ENCODE data around the gene AVPR1B. TPM values are rescaled to one million over a fixed set of nuclear protein-coding genes. Genes with fewer than 3 reads are reported as not detected.
A peak's percentile ranks its signal among the peaks of the same experiment; 100 is the strongest.

The AVPR1B gene, protein sequence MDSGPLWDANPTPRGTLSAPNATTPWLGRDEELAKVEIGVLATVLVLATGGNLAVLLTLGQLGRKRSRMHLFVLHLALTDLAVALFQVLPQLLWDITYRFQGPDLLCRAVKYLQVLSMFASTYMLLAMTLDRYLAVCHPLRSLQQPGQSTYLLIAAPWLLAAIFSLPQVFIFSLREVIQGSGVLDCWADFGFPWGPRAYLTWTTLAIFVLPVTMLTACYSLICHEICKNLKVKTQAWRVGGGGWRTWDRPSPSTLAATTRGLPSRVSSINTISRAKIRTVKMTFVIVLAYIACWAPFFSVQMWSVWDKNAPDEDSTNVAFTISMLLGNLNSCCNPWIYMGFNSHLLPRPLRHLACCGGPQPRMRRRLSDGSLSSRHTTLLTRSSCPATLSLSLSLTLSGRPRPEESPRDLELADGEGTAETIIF
- polyA plus RNA-seq (not detected in 3 replicates), polyA minus RNA-seq (not detected in 3 replicates)
- polyA plus RNA-seq (2011; ENCODE audit: low read depth): not detected
- not detected in 2 replicates for polyA plus RNA-seq (2011; cell fraction: cytosol; rRNA removed)
- polyA plus RNA-seq (2011; cell fraction: nucleus; rRNA removed): not detected in 2 replicates
- not detected in 2 replicates for polyA plus RNA-seq (2012; ENCODE audit: low replicate concordance)
- polyA minus RNA-seq (2011; cell fraction: cytosol; rRNA and poly(A)+ RNA removed): not detected
- not detected in 2 replicates for polyA minus RNA-seq (2011; cell fraction: nucleus; rRNA and poly(A)+ RNA removed)

DNA sequence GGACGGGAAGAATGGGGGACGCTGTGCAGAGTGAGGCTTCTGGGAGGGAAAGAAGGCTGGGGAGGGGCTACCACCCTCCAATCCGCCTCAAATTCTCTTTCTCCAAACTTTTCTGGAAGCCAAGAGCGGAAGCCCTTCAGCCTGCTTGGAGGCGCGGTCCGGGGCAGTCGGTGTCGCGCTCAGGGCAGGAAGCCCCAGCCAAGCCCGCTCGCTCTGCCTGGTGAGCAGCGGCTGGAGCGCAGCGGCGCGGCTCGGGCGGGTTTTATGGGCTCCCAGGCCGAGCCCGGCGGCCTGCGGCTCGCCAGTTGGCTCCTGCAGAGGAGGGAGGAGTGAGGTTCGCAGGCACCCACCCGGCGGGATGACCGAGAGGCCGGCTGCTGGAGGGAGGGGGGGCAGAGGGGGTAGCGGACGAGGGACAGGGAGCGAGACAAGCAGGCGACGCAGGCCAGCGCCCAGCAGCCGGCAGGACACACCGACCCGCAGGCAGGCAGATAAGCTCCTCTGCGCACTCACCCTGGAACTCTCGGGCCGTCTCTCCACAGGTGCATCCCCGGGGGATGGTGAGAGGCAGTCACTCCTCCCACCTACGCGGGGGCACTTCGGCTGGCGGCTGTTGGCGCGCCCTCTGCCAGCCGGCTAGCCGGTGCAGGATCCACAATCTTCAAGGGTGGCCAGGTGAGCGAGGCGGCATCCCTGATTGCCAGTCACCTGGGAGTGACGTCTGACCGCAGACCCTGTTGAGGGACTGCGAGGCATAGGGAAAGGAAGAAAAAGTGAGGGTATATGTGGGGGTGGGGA, at the start of gene AVPR1B:
AVPR1B (minus strand) TSS at position 238 of the 798 bp plus-strand sequence. CDS start 498 bp downstream, outside the sequence.
- FAIRE-seq: no peak
- TF ChIP-seq, protein P1, sequence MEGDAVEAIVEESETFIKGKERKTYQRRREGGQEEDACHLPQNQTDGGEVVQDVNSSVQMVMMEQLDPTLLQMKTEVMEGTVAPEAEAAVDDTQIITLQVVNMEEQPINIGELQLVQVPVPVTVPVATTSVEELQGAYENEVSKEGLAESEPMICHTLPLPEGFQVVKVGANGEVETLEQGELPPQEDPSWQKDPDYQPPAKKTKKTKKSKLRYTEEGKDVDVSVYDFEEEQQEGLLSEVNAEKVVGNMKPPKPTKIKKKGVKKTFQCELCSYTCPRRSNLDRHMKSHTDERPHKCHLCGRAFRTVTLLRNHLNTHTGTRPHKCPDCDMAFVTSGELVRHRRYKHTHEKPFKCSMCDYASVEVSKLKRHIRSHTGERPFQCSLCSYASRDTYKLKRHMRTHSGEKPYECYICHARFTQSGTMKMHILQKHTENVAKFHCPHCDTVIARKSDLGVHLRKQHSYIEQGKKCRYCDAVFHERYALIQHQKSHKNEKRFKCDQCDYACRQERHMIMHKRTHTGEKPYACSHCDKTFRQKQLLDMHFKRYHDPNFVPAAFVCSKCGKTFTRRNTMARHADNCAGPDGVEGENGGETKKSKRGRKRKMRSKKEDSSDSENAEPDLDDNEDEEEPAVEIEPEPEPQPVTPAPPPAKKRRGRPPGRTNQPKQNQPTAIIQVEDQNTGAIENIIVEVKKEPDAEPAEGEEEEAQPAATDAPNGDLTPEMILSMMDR (optimal IDR thresholded peaks at IDR 0.05 in 1 of 3, IDR thresholded peaks at IDR 0.05 in 1 of 3, conservative IDR thresholded peaks at IDR 0.05 in 1 of 3; ENCODE audit: extremely low read depth in 1 of 3, insufficient read depth in 2 of 3, low read length in 3 of 3): peak in 1 of 3 experiments; percentile 43
- TF ChIP-seq EZH2 (IDR thresholded peaks at IDR 0.05; ENCODE audit: low read length): peak; percentile 48

DNA sequence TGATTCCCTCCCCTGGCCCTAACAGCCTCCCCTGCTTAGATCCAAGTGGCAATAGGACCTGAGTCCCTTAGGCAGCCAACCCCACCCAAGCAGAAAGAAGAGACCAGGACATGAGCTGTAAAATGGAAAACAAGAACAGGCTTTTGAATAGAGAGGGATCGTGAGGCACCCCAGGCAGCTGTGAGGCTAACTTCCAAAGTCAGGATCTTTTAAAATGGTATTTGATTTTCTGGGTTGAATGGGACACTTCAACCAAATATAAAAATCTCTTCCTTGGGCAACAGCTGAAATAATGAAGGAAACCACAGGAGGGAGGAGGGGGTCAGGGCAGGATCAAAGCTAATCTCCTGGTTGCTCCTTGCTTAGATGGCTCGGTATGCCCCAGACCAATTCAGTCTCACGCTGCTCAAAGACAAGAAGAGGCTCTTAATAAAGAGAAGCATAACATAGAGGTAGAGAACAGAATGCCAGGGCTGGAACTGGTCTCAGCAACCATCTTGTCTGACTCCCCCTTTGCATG, 28.6 kb upstream of the AVPR1B start:
- no peak overlapping the region for H3K4me3 ChIP-seq (ENCODE audit: control insufficient read depth in 2 of 3, extremely low read depth in 1 of 3, insufficient read depth in 2 of 3, low read depth in 1 of 3, low read length in 3 of 3)
- no peaks in the 10 kb centered on the region for H4K20me1 ChIP-seq (ENCODE audit: control insufficient read depth, extremely low read depth, insufficient read depth, low read length)
- H3K36me3 ChIP-seq (ENCODE audit: control insufficient read depth in 2 of 2, extremely low read depth in 1 of 2, insufficient read depth in 2 of 2, low read length in 2 of 2): no peaks in the 10 kb centered on the region
- H3K4me1 ChIP-seq (ENCODE audit: control insufficient read depth, extremely low read depth, insufficient read depth, low read length): no peaks in the 10 kb centered on the region
- no peaks in the 10 kb centered on the region for H3K9me3 ChIP-seq (ENCODE audit: control insufficient read depth, low read depth, low read length)
- H2AFZ ChIP-seq (ENCODE audit: control insufficient read depth, low read length): no peak overlapping the region
- H3K79me2 ChIP-seq (ENCODE audit: control insufficient read depth, insufficient read depth, low read length): no peaks in the 10 kb centered on the region
- dilution Hi-C loops (cut with MboI; ENCODE audit: extremely low pct_ligation_motif_present, low sequenced_read_pairs): no loop called here
- no peaks in the 10 kb centered on the region for H3K9me1 ChIP-seq (ENCODE audit: control insufficient read depth, extremely low read depth, insufficient read depth, low read length)
- H3K27ac ChIP-seq (ENCODE audit: control insufficient read depth, insufficient read depth, low read length): no peak overlapping the region
- FAIRE-seq (no peak), DNase-seq (ENCODE audit: low read depth, low spot score) (no peak)
- TF ChIP-seq, protein P1 (optimal IDR thresholded peaks at IDR 0.05 in 1 of 3, IDR thresholded peaks at IDR 0.05 in 1 of 3, conservative IDR thresholded peaks at IDR 0.05 in 1 of 3; ENCODE audit: extremely low read depth in 1 of 3, insufficient read depth in 2 of 3, low read length in 3 of 3): no peak
- no peak for TF ChIP-seq EZH2 (IDR thresholded peaks at IDR 0.05; ENCODE audit: low read length)
- H3K4me2 ChIP-seq (ENCODE audit: control insufficient read depth, extremely low read depth, insufficient read depth, low read depth, low read length): no peak overlapping the region
- H3K9ac ChIP-seq (ENCODE audit: control insufficient read depth, extremely low read depth, insufficient read depth, low read length): no peak overlapping the region
- peaks cover 12% of the 10 kb centered on the region for H3K27me3 ChIP-seq (ENCODE audit: control insufficient read depth, extremely low read depth, insufficient read depth, low read length)

More for the DNA sequence above, at the start of gene AVPR1B:
- Histone ChIP-seq H4K20me1 (ENCODE audit: control insufficient read depth, extremely low read depth, insufficient read depth, low read length) (no peaks in the 10 kb centered on the region), H3K79me2 (ENCODE audit: control insufficient read depth, insufficient read depth, low read length) (no peaks in the 10 kb centered on the region), H3K9me1 (ENCODE audit: control insufficient read depth, extremely low read depth, insufficient read depth, low read length) (no peaks in the 10 kb centered on the region), H3K27ac (ENCODE audit: control insufficient read depth, insufficient read depth, low read length) (no peak within 1 kb of the TSS), H3K27me3 (ENCODE audit: control insufficient read depth, extremely low read depth, insufficient read depth, low read length) (peaks cover 31% of the 10 kb centered on the region), H3K9me3 (ENCODE audit: control insufficient read depth, low read depth, low read length) (no peaks in the 10 kb centered on the region), H3K4me3 (ENCODE audit: control insufficient read depth in 2 of 3, extremely low read depth in 1 of 3, insufficient read depth in 2 of 3, low read depth in 1 of 3, low read length in 3 of 3) (peak within 1 kb of the TSS; percentile 14 to 54 (median 44)), H3K4me2 (ENCODE audit: control insufficient read depth, extremely low read depth, insufficient read depth, low read depth, low read length) (peak within 1 kb of the TSS; percentile 79), H3K4me1 (ENCODE audit: control insufficient read depth, extremely low read depth, insufficient read depth, low read length) (peaks cover 9% of the 10 kb centered on the region), H2AFZ (ENCODE audit: control insufficient read depth, low read length) (peak within 1 kb of the TSS; percentile 12), H3K36me3 (ENCODE audit: control insufficient read depth in 2 of 2, extremely low read depth in 1 of 2, insufficient read depth in 2 of 2, low read length in 2 of 2) (no peaks in the 10 kb centered on the region), H3K9ac (ENCODE audit: control insufficient read depth, extremely low read depth, insufficient read depth, low read length) (no peak within 1 kb of the TSS)
- no peak for DNase-seq (ENCODE audit: low read depth, low spot score)
- dilution Hi-C loops (cut with MboI; ENCODE audit: extremely low pct_ligation_motif_present, low sequenced_read_pairs): no loop called here
